ENCODE results near the gene CANT1. TPM values are rescaled to one million over a fixed set of nuclear protein-coding genes. Genes with fewer than 3 reads are reported as not detected.

CANT1 gene
- total RNA-seq, 4 donors from 2014 or later, result 17.5 to 38.3 (median 26.6) TPM

DNA sequence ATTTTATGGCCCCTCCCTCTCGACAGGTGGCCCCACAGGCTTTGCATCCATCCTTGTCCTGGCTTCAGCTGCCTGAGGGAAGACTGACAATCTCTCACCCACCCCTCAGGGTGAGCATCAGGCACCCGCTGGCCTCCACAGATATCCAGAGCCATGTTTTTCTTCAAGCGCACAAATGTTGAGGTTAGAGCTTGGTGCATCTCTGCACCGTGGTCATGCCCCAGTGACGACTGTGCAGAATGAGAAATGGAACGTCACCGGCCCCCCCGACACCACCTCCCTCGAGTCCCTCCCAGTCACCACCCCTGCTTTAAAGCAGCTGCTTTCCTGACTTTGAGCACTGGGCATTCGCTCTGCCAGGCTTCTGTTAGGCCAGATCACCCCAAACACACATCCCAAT lies 64.6 kb downstream of the CANT1 start:
- H3K9me3 ChIP-seq, result no peaks in the 10 kb centered on the region
- intact Hi-C loops (cut with DNase I; ENCODE audit: low total_unique reads), result no loop called here

DNA sequence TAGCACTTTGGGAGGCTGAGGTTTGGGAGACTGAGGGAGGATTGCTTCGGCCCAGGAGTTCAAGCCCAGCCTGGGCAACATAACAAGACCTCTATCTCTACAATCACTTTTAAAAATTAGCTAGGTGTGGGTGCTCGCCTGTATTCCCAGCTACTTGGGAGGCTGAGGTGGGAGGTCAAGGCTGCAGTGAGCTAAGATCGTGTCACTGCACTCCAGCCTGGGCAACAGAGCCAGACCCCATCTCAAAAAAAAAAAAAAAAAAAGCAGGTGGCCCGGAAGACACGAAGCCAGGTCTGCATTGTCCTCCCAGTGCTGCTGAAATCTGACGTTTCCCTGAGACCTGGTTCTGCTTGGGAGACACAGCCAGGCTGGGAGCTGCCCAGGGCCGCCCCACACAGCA lies 65.5 kb downstream of the CANT1 start:
- H3K4me1 ChIP-seq, result peaks cover 0 to 5% of the 10 kb centered on the region in 2 donors
- H3K27ac ChIP-seq, result no peak overlapping the region
- no peaks in the 10 kb centered on the region for H3K36me3 ChIP-seq
- ATAC-seq, result no peak
- TF ChIP-seq, protein P1, sequence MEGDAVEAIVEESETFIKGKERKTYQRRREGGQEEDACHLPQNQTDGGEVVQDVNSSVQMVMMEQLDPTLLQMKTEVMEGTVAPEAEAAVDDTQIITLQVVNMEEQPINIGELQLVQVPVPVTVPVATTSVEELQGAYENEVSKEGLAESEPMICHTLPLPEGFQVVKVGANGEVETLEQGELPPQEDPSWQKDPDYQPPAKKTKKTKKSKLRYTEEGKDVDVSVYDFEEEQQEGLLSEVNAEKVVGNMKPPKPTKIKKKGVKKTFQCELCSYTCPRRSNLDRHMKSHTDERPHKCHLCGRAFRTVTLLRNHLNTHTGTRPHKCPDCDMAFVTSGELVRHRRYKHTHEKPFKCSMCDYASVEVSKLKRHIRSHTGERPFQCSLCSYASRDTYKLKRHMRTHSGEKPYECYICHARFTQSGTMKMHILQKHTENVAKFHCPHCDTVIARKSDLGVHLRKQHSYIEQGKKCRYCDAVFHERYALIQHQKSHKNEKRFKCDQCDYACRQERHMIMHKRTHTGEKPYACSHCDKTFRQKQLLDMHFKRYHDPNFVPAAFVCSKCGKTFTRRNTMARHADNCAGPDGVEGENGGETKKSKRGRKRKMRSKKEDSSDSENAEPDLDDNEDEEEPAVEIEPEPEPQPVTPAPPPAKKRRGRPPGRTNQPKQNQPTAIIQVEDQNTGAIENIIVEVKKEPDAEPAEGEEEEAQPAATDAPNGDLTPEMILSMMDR (IDR thresholded peaks at IDR 0.05 in 4 of 5, conservative IDR thresholded peaks at IDR 0.05 in 1 of 5), result no peak
- TF ChIP-seq POLR2A (IDR thresholded peaks at IDR 0.05), result no peak
- no peaks in the 10 kb centered on the region for H3K9me3 ChIP-seq
- intact Hi-C loops (cut with DNase I; ENCODE audit: low total_unique reads), result no loop called here
- no peaks in the 10 kb centered on the region for H3K27me3 ChIP-seq
- H3K4me3 ChIP-seq, result no peak overlapping the region
- in situ Hi-C loops (cut with MboI; ENCODE audit: low sequenced_read_pairs in 4 of 4), result no loop called here
- DNase-seq, result no peak

More for the DNA sequence above, 64.6 kb downstream of the CANT1 start:
- Histone ChIP-seq H3K4me3 (no peak overlapping the region), H3K36me3 (no peaks in the 10 kb centered on the region), H3K4me1 (no peaks in the 10 kb centered on the region), H3K27me3 (no peaks in the 10 kb centered on the region), H3K27ac (no peak overlapping the region)
- in situ Hi-C loops (cut with MboI; ENCODE audit: low sequenced_read_pairs in 4 of 4), result no loop called here
- ATAC-seq, result no peak
- DNase-seq, result no peak
- no peak for TF ChIP-seq POLR2A (IDR thresholded peaks at IDR 0.05)
- TF ChIP-seq, protein P1 (IDR thresholded peaks at IDR 0.05 in 4 of 5, conservative IDR thresholded peaks at IDR 0.05 in 1 of 5), result no peak

Other genes starting within 250 kb of the CANT1 start
- gene CYTH1, start 227.5 kb downstream of the CANT1 start, total RNA-seq, result 10 to 100 TPM; 24.7 to 43.7 (median 32.4) TPM
- 10 to 100 TPM; 15.2 to 21.1 (median 20.0) TPM for gene USP36, start 168.9 kb downstream of the CANT1 start, total RNA-seq
- gene CEP295NL, start 106.6 kb downstream of the CANT1 start, total RNA-seq, result under 1 TPM in 1 of 4 donors, not detected in 3; 0.16 TPM
- gene TIMP2, start 84.4 kb downstream of the CANT1 start, total RNA-seq, result 10 to 100 TPM; 20.4 to 28.7 (median 27.0) TPM
- gene LGALS3BP, start 29.8 kb downstream of the CANT1 start, total RNA-seq, result 10 to 100 TPM; 15.0 to 45.9 (median 23.0) TPM
- gene C1QTNF1, start 14.4 kb upstream of the CANT1 start, total RNA-seq, result 10 to 100 TPM; 11.1 to 38.6 (median 21.2) TPM
- 10 to 100 TPM in 2 of 4 donors, 1 to 10 TPM in 2; 5.1 to 14.2 (median 9.3) TPM for gene ENGASE, start 65.1 kb upstream of the CANT1 start, total RNA-seq